ENCODE data around the gene SH3D21.

The SH3D21 gene

DNA sequence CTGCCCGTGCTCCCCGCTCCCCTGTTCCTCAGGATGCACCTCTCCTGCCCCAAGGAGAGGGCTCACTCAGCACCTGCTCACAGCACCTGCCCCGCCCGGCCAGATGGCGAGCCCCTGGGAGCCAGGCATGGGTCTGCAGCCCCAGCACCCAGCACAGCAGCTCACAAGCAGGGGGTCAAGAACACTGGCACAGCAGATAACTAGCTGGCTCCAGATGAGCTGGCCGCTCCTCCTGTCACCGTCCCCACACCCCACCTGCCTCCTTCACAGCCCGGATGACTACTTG is 38.2 kb downstream of the SH3D21 start:
- no peak for DNase-seq (ENCODE audit: low read depth)
- TF ChIP-seq, protein P1, sequence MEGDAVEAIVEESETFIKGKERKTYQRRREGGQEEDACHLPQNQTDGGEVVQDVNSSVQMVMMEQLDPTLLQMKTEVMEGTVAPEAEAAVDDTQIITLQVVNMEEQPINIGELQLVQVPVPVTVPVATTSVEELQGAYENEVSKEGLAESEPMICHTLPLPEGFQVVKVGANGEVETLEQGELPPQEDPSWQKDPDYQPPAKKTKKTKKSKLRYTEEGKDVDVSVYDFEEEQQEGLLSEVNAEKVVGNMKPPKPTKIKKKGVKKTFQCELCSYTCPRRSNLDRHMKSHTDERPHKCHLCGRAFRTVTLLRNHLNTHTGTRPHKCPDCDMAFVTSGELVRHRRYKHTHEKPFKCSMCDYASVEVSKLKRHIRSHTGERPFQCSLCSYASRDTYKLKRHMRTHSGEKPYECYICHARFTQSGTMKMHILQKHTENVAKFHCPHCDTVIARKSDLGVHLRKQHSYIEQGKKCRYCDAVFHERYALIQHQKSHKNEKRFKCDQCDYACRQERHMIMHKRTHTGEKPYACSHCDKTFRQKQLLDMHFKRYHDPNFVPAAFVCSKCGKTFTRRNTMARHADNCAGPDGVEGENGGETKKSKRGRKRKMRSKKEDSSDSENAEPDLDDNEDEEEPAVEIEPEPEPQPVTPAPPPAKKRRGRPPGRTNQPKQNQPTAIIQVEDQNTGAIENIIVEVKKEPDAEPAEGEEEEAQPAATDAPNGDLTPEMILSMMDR (IDR thresholded peaks at IDR 0.05; ENCODE audit: control insufficient read depth, insufficient read depth, low read depth, low read length, missing control alignments): no peak
- no peak overlapping the region for H3K4me3 ChIP-seq (ENCODE audit: control insufficient read depth, low read depth, low read length)

DNA sequence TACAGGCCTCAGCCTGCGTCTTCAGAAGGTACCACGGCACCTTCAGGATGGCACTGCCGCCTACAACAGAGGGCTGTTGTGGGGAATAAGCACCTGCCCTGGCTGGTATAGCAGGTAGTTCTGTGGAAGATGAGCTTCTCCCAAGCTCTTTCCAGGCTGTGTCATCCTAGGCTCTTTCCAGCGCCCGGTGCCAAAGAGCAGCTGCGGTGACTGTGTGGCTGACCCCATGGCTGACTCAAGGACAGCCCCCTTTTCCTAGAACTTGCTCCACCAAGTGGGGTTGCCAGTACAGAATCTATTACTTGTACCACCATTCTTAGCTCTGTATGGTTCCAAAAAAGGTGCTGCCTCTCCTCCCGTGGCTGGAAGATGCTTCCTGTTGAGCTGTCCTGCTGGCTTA is 39.2 kb downstream of the SH3D21 start:
- no peak for DNase-seq (ENCODE audit: low read depth)
- no peak overlapping the region for H3K4me3 ChIP-seq (ENCODE audit: control insufficient read depth, low read depth, low read length)
- TF ChIP-seq, protein P1 (IDR thresholded peaks at IDR 0.05; ENCODE audit: control insufficient read depth, insufficient read depth, low read depth, low read length, missing control alignments): no peak

DNA sequence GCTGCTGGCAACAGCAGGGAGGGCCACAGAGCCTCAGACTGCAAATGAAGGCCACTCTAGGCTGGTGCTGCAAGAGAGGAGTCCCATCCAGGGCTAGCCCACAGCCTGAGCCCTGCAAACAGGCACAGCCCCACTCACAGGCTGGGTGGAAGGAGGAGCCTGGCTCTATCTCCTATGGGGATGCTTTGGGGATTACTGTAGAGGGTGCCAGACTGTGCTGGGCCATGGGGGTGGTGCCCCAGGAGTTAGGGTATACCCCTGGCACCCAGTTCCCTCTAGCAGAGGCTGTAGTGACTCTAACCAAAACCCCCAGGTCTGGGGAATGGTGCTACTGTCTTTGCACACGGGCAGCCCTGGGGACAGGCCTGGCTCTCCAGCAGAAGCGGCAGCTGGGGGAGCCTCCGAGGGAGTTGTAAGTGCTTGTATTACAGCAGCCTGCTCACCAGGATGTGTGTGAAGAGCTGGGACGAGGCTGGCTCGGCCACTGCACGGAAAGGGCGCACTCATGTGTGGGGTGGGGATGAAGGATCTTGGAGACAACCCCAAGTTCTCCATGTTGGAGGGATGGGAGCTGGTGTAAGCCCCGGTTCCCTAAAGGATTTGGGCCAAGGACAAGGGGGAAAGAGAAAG is 40.7 kb downstream of the SH3D21 start:
- no peak for DNase-seq (ENCODE audit: low read depth)
- TF ChIP-seq, protein P1 (IDR thresholded peaks at IDR 0.05; ENCODE audit: control insufficient read depth, insufficient read depth, low read depth, low read length, missing control alignments): no peak
- H3K4me3 ChIP-seq (ENCODE audit: control insufficient read depth, low read depth, low read length): no peak overlapping the region

DNA sequence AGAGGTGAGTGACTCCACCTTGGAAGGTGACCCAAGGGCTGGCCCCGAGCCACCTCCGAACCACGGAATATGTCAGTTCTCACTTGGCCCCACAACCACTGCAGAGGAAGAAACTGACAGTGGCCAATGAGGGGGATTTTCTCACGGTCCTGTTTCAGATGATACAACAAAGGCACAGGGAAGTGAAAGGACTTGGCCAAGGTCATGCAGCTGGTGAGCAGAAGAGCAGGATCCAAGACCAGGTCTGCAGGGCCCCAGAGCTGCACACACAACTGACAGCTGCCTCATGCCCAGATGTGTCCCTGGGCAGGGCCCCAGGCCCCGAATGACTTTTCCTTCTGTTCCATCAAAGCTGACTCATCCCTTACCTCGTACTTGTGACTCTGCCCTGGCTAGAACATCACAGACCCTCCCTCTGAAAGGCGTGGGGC is 43.1 kb downstream of the SH3D21 start:
- TF ChIP-seq, protein P1 (IDR thresholded peaks at IDR 0.05; ENCODE audit: control insufficient read depth, insufficient read depth, low read depth, low read length, missing control alignments): no peak
- DNase-seq (ENCODE audit: low read depth): no peak
- H3K4me3 ChIP-seq (ENCODE audit: control insufficient read depth, low read depth, low read length): no peak overlapping the region

DNA sequence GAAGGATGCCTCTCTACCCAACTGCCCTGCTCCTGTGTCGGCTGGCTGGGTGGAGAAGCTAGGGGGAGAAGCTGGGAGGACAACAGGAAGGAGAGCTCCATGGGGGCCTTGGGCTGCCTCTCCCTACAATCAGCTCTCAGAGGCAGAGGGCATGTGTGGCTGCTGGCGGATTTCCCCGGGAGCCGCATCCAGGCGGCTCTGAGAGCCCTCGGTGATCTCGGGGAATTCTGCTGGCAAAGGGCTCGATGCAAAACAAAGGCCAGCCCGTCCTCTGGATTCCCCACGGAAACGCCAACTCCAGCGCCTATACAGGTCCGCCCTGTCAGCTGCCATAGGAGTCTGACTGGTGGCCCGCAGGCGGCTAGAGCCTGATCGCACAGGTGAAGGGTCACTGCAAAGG is 43.7 kb downstream of the SH3D21 start:
- DNase-seq (ENCODE audit: low read depth): no peak
- TF ChIP-seq, protein P1 (IDR thresholded peaks at IDR 0.05; ENCODE audit: control insufficient read depth, insufficient read depth, low read depth, low read length, missing control alignments): no peak

DNA sequence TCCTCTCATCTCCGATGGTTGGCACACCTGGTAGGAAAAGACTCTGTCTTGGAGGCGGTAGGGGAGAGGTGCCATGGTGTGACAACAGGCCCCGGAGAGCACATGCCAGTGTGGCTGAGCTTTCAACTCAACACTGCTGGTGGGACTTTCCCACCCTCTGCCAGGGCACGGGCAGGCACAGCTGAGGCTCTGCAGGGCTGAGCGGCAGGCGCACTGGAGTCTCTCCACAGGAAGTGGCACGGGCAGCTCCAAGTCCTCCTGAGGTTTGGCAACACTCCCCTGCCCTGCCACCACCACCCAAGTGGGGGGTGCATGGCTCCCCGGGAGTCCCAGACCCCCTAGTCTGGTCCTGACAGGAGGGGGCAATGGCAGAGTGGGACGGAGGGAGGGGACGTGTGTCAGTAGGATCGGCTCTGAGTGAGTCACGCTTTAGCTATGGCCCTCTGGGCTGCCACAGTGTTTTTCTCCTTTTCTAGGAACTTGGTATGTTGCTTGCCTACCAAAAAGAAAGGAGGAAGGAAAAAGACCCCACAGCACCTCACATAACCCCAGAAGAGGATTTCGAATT is 44.6 kb downstream of the SH3D21 start:
- no peak for DNase-seq (ENCODE audit: low read depth)
- no peak overlapping the region for H3K4me3 ChIP-seq (ENCODE audit: control insufficient read depth, low read depth, low read length)
- TF ChIP-seq, protein P1 (IDR thresholded peaks at IDR 0.05; ENCODE audit: control insufficient read depth, insufficient read depth, low read depth, low read length, missing control alignments): no peak

More for the DNA sequence above, 43.7 kb downstream of the SH3D21 start:
- no peak overlapping the region for H3K4me3 ChIP-seq (ENCODE audit: control insufficient read depth, low read depth, low read length)

Measured in AG09309 (cell line).